SH-SY5Y (cell line): ENCODE results near the gene ANO7.

Experiments used
- GATA2 ChIP-seq: IDR thresholded peaks from 2 replicates; pipeline ENCODE4 v1.6.1; 2011; ENCODE audit warnings: mild to moderate bottlenecking, low read depth, low read length
- GATA3 ChIP-seq: IDR thresholded peaks from 2 replicates; pipeline ENCODE4 v1.6.1; 2011; ENCODE audit warnings: low read depth, mild to moderate bottlenecking, low read length, moderate library complexity

DNA sequence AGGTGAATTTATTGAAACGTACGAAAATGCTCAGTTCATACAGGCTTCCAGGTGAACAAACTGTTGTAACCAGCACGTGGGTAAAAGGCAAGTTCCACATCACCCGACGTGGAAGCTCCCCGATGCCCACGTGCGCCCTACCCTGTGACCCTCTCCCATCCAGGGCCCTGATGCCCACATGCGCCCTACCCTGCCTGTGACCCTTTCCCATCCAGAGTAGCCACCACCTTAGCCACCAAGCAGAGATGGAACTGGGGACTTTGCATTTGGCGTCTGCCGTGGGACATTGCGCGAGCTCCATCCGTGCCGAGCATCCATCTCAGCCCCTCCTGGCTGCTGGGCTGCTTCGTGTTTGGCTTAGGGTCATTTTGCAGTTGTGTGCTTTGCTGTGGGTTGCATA lies 37.5 kb downstream of the ANO7 start:
- TF ChIP-seq GATA2 (no peak), GATA3 (no peak)
